RWPE1 (cell line): Measurements from ENCODE around the gene PPP4C.

ENCODE experiments used
- CTCF ChIA-PET: fragments of 350-600 bp; sonication (Branson Sonifier 250); formaldehyde crosslinking; extraction: SDS; loops from one replicate; lab custom pipeline; 2021; lab: Yijun Ruan, JAX
- POLR2A ChIA-PET: fragments of 400-600 bp; formaldehyde crosslinking; extraction: SDS; loops from one replicate; lab custom pipeline; 2020; ENCODE audit warnings: antibody characterized with exemption; ENCODE audit not compliant: low non-redundant PET; lab: Yijun Ruan, JAX
- DNase-seq: peaks from one replicate; pipeline ENCODE4 v3.0.0; 2012; ENCODE audit warnings: low spot score
- H3K27ac ChIP-seq: fragments of 450-650 bp; 2 replicates; pipeline ENCODE4 v1.5.1; 2017
- CTCF ChIP-seq: fragments of 450-650 bp; conservative IDR thresholded peaks from 2 replicates; pipeline ENCODE4 v1.5.1; 2017; ENCODE audit warnings: low read depth, mild to moderate bottlenecking

PPP4C gene

DNA sequence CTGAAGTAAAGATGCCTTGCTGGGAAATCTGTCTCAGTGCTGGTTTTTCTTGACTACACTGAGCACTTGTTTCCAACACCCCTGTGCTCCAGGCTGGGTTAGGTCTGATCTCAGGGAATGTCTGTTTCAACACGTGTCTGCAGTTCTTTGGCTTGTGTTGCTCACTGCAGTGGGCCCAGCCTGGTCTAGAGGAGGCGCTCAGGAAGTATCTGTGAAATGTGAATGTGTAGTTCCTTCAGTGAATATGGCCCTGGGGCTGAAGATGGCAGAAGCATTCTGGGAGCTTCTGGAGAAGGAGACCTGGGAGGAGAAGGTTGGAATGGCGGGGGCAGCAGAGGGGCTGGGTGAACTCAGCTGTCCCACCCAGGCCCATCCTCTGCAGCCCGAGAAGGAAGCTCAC is 28.3 kb downstream of the PPP4C start:
- DNase-seq, result no peak
- POLR2A ChIA-PET, result no interaction called here
- no peak overlapping the region for H3K27ac ChIP-seq
- TF ChIP-seq CTCF, result no peak
- CTCF ChIA-PET, result interaction anchor here (2.2 to 3.9 kb wide), 2 partner anchors 8 to 12 kb away, joined by 5 to 16 read pairs; partner anchors contain the start of gene TBX6

DNA sequence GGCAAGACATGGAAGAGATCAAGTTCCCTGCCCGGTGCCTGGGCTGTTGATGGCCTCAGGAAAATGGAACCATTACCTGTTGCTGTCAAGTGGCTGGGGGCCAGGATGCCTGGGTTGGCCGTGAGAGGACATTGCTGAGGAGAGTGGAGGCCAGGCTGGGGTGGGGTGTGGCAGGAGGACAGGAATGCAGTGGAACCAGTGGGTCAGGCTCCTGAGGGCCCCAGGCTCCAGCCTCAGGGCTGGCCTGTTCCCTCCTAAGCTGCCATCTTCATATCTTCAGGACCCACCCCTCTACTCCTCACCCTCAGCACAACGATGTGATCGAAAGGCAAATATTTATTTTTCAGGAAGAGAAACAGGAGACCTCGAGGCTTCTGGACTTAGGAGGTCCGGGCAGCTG is 28.7 kb downstream of the PPP4C start:
- peak; percentile 26 for DNase-seq
- 0 out of 2 replicates have a peak overlapping the region, but pooled peaks have one; percentile 2 for H3K27ac ChIP-seq
- CTCF ChIA-PET, result interaction anchor here (2.2 to 3.9 kb wide), 2 partner anchors 8 to 12 kb away, joined by 5 to 16 read pairs; partner anchors contain the start of gene TBX6
- TF ChIP-seq CTCF, result no peak
- POLR2A ChIA-PET, result no interaction called here

DNA sequence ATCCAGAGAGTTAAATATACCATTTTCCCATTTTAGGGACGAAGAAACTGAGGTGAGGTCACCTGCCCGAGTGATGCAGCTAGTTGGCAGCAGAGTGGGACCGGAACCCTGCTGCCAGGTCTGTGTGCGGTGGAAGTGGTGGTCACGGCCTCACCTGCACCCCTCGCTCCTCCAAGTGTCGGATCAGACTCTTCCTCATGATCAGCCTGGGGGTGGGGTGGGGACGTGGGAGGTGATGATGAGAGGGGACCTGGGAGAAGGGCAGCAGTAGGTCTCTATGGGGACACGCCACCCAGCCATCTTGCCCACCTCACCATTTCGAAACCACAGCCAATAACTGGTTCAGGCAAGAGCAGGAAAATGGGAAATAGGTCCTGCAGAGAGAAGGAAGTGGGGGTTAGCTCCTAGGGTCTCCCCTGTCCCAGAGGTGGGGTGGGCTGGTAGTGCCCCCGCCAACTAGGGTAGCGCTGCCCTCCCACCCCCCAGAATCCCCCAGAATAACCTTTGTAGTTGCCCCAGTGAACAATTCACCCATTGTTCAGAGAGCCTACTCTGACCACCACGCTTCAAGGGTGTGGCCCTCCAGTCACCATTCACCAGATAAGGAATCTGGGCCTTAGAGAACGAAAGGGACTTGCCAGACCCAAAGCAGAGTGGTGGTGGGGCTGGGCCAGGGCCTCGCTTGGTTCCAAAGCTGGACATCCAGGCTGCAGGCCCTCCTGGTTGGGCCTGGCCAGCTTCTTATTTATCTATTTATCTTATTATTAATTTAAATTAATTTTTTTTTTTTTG is 32.5 kb downstream of the PPP4C start:
- no peak overlapping the region for H3K27ac ChIP-seq
- POLR2A ChIA-PET, result no interaction called here
- DNase-seq, result no peak
- CTCF ChIA-PET, result no interaction called here
- TF ChIP-seq CTCF, result no peak

- DNase-seq, result no peak
- ChIA-PET POLR2A (no interaction called here), CTCF (no interaction called here)
- no peak overlapping the region for H3K27ac ChIP-seq
- TF ChIP-seq CTCF, result no peak
These were observed 34.9 kb downstream of the PPP4C start for GRCh38 chr16:30110661-30111060.

DNA sequence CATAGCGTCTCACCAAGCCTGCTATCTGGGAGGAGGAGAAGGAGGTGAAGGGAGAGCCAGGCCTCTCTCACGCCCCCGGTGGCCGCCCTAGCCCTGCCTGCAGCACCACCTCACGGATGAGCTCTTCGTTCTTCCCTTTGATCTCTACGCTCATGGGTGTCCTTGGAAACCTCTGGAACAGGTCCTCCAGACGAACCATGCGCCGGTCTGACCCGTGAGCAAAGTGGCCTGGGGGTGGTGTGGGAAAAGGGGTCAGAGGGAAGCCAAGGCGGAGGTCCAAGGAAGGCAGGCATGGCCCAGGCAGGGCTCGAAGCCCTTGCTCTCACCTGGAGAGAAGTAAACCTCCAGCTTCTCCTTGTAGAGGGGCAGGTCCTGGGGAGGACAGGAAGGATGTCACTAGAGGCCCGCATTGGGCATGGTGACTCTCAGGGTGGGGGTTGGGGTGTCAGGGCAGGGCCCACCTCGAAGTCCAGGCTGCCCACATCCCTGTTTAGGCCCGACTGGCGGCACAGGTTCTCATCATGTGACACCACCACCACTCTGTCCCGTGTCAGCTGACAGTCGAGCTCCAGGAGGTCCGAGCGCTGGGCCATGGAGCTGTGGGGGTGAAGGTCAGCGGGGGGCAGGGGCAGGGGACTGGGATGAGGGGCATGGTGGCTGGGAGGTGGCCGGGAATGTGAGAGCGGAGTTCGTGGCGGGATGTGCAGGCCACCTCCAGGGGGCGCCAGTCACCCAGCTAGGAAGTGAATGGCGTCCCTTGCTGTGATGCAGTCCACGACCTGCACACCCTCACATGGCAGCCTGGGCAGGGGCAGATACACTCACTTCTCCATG is 36.6 kb downstream of the PPP4C start:
- ChIA-PET POLR2A (no interaction called here), CTCF (interaction anchor here (0.6 to 2.7 kb wide), 8 partner anchors 8 to 64 kb away, joined by 3 to 11 read pairs (median 4); partner anchors contain the start of gene TBX6)
- TF ChIP-seq CTCF, result peak; percentile 66
- H3K27ac ChIP-seq, result no peak overlapping the region
- no peak for DNase-seq
